NCI-H2227 (cell line): Measurements from ENCODE around the gene SLC12A9.

Source experiments
- DNase-seq: peaks from one replicate; lab custom pipeline; 2025; ENCODE audit not compliant: unreplicated experiment; lab: John Stamatoyannopoulos, UW

Gene SLC12A9

GRCh38 chr7:100882201-100882600, 29.7 kb downstream of the SLC12A9 start:
- DNase-seq: no peak

GRCh38 chr7:100882785-100883526, 30.4 kb downstream of the SLC12A9 start:
- DNase-seq: no peak

DNA sequence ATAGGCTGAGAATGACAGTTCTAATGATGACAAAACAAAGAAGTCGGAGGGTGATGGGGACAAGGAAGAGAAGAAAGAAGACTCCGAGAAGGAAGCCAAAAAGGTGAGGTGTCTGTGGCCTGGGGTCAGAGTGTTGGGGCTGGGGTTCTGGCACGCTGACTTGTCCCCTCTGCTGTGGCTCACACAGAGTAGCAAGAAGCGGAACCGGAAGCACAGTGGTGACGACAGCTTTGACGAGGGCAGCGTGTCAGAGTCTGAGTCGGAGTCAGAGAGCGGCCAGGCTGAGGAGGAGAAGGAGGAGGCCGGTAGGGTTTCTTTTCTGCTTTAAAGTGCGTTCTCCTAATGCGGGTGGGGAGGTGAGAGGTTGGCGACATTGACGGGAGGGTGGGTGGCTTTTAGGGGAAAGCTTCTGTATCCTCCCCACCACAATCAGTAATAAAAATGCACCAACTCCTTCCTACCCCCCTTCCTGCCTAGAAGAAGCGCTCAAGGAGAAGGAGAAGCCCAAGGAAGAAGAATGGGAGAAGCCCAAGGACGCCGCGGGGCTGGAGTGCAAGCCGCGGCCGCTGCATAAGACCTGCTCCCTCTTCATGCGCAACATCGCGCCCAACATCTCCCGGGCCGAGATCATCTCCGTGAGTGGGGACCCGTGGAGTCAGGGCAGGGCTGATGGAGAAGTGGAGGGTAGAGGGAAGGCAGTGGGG, 32.4 kb downstream of the SLC12A9 start:
- no peak for DNase-seq

DNA sequence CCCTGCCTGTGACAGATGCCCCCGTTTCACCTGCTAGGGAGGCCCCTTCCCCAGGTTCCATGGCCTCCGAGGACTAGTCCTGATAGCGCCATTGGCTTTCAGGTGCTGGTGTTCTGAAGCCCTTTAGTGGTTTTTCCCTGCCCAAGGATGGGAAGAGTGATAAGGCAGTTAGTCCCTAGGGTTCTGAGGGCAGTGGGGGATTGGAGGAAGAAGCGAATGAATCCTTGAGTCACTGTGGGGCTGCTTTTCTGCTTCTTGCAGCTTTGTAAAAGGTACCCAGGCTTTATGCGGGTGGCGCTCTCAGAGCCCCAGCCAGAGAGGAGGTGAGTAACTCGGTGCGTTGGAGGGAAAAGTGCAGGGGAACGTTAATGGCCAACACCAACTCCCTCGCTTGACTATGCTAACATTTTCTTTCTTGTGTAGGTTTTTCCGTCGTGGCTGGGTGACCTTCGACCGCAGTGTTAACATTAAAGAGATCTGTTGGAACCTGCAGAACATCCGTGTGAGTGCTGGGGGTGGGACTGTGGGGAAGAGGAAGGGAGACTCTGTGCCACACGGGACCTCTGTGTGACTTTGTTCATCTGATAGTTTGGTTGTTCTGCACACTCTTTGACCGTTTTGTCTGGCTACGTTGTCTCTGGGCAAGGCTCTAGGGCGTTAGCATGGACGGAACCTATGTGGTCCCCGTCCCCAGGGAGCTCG, 33.1 kb downstream of the SLC12A9 start:
- DNase-seq: no peak

DNA sequence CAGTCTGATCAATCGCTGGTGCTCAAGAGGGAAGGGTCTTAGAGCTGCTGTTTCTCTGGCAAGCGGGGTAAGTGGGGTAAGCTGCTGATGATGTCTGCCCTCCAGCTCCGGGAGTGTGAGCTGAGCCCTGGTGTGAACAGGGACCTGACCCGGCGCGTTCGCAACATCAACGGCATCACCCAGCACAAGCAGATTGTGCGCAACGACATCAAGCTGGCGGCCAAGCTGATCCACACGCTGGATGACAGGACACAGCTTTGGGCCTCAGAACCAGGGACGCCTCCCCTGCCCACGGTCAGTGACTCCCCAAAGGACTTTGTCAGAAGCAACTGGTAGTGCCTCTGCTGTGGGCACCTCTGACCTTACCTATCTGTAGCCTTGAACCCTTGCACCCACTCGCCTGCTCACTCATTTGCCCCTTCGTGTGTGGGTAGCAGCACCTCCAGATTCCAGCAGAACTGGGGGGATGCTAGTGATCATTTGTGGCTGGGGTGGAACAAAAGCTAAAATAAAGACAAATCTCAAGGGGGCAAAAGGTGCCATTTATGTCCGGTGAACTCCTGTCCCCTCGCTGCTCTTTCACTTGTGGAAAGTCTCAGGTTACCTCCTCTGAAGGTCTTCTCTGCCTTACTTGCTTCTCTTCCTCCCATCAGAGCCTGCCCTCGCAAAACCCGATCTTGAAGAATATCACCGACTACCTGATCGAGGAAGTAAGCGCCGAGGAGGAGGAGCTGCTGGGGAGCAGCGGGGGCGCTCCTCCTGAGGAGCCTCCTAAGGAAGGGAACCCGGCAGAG, 33.8 kb downstream of the SLC12A9 start:
- no peak for DNase-seq

DNA sequence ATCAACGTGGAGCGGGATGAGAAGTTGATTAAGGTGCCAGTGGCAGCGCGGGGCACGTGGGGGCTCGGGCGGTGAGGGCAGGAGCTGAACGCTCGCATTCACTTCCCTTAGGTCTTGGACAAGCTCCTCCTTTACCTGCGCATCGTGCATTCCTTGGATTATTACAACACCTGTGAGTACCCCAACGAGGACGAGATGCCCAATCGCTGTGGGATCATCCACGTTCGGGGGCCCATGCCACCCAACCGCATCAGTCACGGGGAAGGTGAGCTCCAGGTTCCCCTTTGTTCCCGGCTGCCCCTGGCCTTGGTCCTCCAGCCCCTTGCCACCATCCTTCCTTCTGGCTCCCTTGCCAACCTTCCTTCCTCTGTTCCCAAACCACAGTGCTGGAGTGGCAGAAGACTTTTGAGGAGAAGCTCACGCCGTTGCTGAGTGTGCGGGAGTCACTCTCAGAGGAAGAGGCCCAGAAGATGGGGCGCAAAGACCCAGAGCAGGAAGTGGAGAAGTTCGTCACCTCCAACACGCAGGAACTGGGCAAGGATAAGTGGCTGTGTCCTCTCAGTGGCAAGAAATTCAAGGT, 34.5 kb downstream of the SLC12A9 start:
- DNase-seq: no peak

GRCh38 chr7:100887516-100888290, 35.2 kb downstream of the SLC12A9 start:
- DNase-seq: no peak

GRCh38 chr7:100888291-100888987, 35.9 kb downstream of the SLC12A9 start:
- no peak for DNase-seq

DNA sequence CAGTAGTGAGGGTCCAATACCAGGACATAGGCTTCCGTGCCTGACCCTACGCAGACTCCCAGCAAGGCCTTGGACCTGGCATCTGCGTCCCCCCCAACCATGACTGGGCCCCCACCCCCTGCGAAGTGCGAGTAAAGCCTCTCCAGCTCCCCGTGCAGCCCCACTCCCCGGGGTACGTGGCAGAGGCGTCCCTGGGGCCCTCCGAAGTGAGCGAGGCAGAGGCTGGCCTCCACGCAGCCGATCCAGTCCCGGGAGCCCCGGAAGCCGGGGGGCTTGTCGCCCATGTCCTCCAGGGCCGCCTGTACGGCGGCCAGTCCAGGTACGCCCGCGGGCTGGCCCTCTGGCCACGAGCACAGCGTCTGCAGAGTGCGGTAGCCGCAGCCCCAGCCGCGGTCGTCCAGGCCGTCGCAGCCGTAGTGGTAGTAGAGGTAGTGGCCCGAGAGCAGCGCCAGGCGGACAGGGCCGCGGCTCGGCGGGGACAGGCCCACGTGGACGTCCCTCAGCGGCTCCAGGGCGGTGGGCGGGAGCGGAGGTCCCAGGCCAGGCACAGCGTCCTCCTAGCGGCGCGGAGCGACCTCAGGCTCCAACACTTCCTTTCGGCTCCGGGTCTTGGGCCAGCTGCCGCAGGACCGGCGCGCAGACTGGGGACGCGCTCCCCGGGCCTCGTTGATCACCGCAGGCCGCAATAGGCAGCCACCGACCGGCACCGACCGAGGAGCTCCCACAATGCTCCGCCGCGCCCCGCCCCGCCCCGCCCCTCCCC, 36.7 kb downstream of the SLC12A9 start, which contains the start of gene UFSP1:
Gene UFSP1, minus strand, starts transcription at position 728 of the 763 bp plus-strand sequence. Its CDS starts 444 bp downstream, at position 284.
- DNase-seq: no peak

DNA sequence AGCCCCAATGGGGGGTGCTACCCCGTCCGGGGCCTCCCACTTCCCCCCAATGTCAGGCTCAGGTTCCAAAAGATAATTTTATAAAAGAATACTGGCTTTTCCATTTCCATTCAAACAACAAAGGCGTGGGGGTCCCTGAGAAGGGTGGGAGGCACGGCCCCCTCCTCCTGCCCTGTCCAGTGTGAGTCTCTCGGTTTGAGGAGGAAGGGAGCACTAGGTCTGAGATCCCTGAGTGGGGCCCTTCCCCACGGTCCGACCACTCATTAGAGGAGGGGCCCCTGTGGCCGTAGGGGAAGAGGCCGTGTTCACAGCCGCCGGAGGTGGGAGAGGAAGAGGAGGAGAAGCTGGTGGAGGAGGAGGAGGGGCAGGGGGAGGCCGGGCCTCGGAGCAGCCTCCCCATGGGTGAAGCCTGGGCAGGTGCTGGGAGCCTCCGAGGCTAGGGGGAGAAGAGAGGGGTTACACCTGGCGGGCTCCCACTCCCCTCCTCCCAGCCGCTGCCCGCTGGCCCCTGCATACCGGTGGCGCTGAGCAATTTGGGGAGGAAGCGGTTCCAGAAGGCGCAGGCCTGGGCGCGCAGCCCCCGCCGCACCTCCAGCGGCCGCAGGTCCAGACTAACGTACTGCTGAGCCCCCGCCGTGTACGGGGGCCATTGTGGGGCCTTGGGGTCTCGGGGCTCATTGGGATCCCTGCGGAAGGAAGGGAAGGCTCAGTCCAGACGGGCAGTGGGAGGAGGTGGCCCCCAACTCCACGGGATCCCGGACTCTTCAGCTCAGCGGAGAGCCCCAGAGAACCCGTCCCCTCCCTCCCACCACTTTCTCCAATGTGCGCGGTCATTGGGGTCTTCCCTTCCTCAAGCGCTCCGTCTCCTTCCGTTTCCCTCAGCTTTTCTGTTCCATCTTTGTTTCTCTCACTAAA, 38.4 kb downstream of the SLC12A9 start:
- DNase-seq: peak; percentile 71

- DNase-seq: no peak
Measured at GRCh38 chr7:100891568-100892247, 39.2 kb downstream of the SLC12A9 start.

GRCh38 chr7:100892364-100893317, 40.1 kb downstream of the SLC12A9 start:
- DNase-seq: no peak

DNA sequence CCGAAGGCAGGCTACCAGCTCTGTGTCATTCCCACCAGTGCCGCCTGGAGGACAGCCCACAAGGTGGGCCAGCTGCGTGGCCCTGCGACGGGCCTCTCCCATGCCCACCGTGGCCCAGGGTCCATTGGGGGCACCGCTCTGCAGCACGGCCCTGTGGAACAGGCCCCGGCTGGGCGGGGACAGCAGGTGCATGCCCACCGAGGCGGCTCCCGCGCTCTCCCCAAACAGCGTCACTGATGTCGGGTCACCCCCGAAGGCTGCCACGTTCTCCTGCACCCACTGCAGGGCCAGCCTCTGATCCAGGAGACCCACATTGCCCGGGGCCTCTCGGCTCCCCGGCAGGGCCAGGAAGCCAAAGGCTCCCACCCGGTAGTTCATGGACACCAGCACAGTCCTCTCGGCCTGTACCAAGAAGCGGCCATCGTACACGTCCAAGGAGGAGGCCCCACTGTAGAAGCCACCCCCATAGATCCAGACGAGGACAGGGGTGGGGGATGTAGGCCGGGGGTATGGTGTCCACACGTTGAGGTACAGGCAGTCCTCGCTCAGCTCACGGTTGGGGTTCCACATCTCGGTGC, 40.9 kb downstream of the SLC12A9 start:
- no peak for DNase-seq

GRCh38 chr7:100893910-100894721, 41.6 kb downstream of the SLC12A9 start:
- DNase-seq: peak; percentile 56
